Measurements from ENCODE around the gene TLCD3B.

DNA sequence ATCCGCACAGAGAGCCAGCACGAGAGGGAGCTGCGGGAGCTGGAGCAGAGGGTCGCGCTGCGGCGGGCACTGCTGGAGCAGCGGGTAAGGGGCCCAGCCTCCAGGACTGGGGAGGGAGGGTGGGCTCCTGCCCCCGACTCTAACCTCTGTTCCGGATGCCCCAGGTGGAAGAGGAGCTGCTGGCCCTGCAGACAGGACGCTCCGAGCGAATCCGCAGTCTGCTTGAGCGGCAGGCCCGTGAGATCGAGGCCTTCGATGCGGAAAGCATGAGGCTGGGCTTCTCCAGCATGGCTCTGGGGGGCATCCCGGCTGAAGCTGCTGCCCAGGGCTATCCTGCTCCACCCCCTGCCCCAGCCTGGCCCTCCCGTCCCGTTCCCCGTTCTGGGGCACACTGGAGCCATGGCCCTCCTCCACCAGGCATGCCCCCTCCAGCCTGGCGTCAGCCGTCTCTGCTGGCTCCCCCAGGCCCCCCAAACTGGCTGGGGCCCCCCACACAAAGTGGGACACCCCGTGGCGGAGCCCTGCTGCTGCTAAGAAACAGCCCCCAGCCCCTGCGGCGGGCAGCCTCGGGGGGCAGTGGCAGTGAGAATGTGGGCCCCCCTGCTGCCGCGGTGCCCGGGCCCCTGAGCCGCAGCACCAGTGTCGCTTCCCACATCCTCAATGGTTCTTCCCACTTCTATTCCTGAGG is 40.0 kb downstream of the TLCD3B start:
- TF ChIP-seq, protein P1, sequence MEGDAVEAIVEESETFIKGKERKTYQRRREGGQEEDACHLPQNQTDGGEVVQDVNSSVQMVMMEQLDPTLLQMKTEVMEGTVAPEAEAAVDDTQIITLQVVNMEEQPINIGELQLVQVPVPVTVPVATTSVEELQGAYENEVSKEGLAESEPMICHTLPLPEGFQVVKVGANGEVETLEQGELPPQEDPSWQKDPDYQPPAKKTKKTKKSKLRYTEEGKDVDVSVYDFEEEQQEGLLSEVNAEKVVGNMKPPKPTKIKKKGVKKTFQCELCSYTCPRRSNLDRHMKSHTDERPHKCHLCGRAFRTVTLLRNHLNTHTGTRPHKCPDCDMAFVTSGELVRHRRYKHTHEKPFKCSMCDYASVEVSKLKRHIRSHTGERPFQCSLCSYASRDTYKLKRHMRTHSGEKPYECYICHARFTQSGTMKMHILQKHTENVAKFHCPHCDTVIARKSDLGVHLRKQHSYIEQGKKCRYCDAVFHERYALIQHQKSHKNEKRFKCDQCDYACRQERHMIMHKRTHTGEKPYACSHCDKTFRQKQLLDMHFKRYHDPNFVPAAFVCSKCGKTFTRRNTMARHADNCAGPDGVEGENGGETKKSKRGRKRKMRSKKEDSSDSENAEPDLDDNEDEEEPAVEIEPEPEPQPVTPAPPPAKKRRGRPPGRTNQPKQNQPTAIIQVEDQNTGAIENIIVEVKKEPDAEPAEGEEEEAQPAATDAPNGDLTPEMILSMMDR (IDR thresholded peaks at IDR 0.05) = no peak
- TF ChIP-seq POLR2A (IDR thresholded peaks at IDR 0.05) = no peak

Data from thyroid gland (tissue), 4 donors.